Mucosa of descending colon (tissue), 3 donors: Measurements from ENCODE around the gene MRGPRX3. TPM values are rescaled to one million over a fixed set of nuclear protein-coding genes. Genes with fewer than 3 reads are reported as not detected.

Source experiments
- ATAC-seq: fragments of 200-7000 bp; cut with Tn5 transposase; one replicate; pipeline ENCODE4 v1.9.1; 2020; ENCODE audit warnings: mild to moderate bottlenecking, moderate library complexity
- DNase-seq, 3 donors: peaks; one replicate each; pipeline ENCODE4 v3.0.0-alpha.2; 2020
- H3K36me3 ChIP-seq: fragments of 200-600 bp; one replicate; pipeline ENCODE4 v1.8.0; 2021; ENCODE audit warnings: low read depth, mild to moderate bottlenecking
- H3K4me1 ChIP-seq: fragments of 200-600 bp; one replicate; pipeline ENCODE4 v1.8.0; 2021; ENCODE audit warnings: low read depth, mild to moderate bottlenecking
- H3K4me3 ChIP-seq: fragments of 200-600 bp; one replicate; pipeline ENCODE4 v1.8.0; 2021; ENCODE audit warnings: mild to moderate bottlenecking
- H3K9me3 ChIP-seq: fragments of 200-600 bp; one replicate; pipeline ENCODE4 v1.8.0; 2021; ENCODE audit warnings: mild to moderate bottlenecking
- intact Hi-C, 2 donors: fragments of 100-400 bp; cut with DNase I in 1 of 2; cut with micrococcal nuclease in 1 of 2; formaldehyde crosslinking; loops; one replicate each; pipeline versions ENCODE4 v1.11.0 to v1.11.1; 2022; cut with DNase I, micrococcal nuclease
- total RNA-seq, 3 donors: library from RNA; stranded (reverse); fragmentation: NEBNext Ultra II Directional in 2 of 3; extraction: Animal tissue kit (Norgen Biotek cat#: 25700) in 2 of 3; gene quantifications; one replicate each; pipeline versions ENCODE4 v1.2.1 to v1.2.4, GENCODE V29; 2021 to 2023
- TF ChIP-seq, protein P1 (sequence below): fragments of 200-600 bp; IDR thresholded peaks from one replicate; pipeline ENCODE4 v1.8.0; 2022; ENCODE audit warnings: antibody characterized with exemption, mild to moderate bottlenecking
- donor health status: DM: no; HTN: no; CAD: no; lungs with moderate emphysema.
- donor health status: DM: no; HTN: no; CAD: no.
- donor health status: DM: no; HTN: yes; CAD: no.

Gene MRGPRX3
- total RNA-seq, 3 donors from 2014 or later, result 0.17 TPM; not detected in 2

DNA sequence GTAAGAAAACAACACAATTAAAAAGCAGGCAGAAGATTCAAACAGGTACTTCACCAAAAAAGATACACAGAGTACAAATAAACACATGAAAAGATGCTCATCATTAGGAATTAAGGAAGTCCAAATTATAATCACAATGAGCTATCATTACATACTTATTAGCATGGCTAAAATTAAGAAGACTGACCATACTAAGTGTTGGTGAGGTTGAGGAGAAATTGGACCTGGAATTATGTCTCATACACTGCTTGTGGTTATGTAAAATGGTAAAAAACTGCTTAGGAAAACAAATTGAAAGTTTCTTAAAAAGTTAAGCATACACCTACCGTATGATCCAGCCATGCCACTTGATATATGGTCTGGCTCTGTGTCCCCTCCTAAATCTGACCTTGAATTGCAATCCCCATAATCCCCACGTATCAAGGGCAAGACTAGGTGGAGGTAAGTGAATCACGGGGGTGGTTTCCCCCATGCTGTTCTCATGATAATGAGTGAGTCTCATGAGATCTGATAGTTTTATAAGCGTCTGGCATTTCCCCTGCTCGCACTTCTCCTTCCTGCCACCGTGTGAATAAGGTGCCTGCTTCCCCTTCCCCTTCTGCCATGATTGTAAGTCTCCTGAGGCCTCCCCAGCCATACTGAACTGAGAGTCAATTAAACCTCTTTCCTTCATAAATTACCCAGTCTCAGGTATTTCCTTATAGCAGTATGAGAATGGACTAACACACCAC is 31.3 kb upstream of the MRGPRX3 start:
- intact Hi-C loops, result no loop called here
- no peaks in the 10 kb centered on the region for H3K36me3 ChIP-seq
- no peak for DNase-seq
- no peak overlapping the region for H3K4me3 ChIP-seq
- peaks cover 11% of the 10 kb centered on the region for H3K4me1 ChIP-seq
- TF ChIP-seq, protein P1, sequence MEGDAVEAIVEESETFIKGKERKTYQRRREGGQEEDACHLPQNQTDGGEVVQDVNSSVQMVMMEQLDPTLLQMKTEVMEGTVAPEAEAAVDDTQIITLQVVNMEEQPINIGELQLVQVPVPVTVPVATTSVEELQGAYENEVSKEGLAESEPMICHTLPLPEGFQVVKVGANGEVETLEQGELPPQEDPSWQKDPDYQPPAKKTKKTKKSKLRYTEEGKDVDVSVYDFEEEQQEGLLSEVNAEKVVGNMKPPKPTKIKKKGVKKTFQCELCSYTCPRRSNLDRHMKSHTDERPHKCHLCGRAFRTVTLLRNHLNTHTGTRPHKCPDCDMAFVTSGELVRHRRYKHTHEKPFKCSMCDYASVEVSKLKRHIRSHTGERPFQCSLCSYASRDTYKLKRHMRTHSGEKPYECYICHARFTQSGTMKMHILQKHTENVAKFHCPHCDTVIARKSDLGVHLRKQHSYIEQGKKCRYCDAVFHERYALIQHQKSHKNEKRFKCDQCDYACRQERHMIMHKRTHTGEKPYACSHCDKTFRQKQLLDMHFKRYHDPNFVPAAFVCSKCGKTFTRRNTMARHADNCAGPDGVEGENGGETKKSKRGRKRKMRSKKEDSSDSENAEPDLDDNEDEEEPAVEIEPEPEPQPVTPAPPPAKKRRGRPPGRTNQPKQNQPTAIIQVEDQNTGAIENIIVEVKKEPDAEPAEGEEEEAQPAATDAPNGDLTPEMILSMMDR, result no peak
- no peak for ATAC-seq
- H3K9me3 ChIP-seq, result no peaks in the 10 kb centered on the region

DNA sequence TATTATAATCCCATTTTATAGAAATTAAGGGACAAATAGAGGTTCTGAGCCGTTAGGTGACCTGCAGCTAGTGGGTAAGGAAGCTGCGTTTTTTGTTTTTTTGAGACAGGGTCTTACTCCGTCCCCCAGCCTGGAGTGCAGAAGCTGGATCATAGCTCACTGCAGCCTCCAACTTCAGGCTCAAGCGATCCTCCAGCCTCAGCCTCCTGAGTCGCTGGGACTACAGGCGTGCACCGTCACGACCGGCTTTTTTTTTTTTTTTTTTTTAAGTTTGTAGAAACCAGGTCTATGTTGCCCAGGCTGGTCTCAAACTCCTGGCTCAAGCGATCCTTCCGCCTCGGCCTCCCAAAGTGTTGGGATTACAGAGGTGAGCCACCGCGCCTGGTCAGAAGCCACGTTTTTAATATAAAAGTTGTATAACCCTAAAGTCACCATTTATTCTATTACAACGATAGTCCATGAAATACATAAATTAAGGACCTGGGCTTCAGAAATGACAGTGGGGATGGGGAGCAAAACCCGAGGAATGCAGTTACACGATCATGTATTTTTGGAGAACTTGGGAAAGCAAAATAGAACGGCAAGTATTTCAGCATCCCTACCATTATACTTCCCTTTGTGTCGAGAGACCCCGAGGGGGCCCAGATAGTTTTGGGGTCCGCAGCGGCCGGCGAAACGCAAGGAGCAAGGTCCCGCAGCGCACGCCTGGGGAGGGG is 27.1 kb upstream of the MRGPRX3 start:
- no peak for DNase-seq
- TF ChIP-seq, protein P1, result no peak
- H3K4me3 ChIP-seq, result peak overlapping the region; percentile 68
- intact Hi-C loops, result no loop called here
- peaks cover 11% of the 10 kb centered on the region for H3K4me1 ChIP-seq
- H3K9me3 ChIP-seq, result no peaks in the 10 kb centered on the region
- H3K36me3 ChIP-seq, result no peaks in the 10 kb centered on the region
- no peak for ATAC-seq

DNA sequence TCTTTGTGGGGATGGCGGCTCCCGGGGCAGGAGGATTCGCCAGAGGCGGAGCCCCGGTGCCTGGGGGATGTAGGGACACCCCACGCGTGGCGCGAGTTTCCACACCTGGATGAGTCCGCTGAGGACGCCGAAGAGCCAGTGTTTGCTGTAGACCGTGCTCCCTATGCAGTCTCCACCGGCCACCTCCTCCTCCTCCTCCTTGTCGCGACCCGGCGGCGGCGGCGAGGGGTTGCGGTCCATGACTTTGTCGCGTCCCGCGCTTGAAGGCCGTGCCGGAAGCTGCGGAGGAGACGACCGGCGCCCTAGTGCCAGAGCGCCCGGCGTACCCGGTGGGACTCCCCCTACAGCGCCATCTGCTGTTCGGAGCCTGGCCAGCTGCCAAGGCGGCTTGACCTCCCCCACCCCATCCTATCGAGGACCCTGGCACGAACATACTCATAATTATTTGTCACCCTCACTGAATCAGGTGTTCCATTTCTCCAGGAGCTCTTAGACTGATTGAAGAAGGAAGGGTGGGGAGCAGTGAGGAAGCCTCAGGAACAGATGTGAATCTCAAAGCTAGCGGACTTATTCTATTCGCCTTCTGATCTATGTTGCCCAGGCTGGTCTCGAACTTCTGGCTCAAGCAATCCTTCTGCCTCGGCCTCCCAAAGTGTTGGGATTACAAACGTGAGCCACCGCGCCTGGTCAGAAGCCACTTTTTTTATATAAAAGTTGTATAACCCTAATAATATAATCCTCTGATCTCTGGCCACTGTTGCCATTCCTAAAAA is 26.4 kb upstream of the MRGPRX3 start, which contains the start of gene SAAL1:
Gene SAAL1 (minus strand): TSS at position 281 of the 773 bp plus-strand sequence. CDS start 41 bp downstream, at position 240.
- DNase-seq, result peak; percentile 89 to 91 (median 89)
- intact Hi-C loops, result no loop called here
- Histone ChIP-seq H3K4me1 (peaks cover 11% of the 10 kb centered on the region), H3K36me3 (no peaks in the 10 kb centered on the region), H3K9me3 (no peaks in the 10 kb centered on the region), H3K4me3 (peak within 1 kb of the TSS; percentile 68)
- ATAC-seq, result peak; percentile 100
- TF ChIP-seq, protein P1, result peak; percentile 80

DNA sequence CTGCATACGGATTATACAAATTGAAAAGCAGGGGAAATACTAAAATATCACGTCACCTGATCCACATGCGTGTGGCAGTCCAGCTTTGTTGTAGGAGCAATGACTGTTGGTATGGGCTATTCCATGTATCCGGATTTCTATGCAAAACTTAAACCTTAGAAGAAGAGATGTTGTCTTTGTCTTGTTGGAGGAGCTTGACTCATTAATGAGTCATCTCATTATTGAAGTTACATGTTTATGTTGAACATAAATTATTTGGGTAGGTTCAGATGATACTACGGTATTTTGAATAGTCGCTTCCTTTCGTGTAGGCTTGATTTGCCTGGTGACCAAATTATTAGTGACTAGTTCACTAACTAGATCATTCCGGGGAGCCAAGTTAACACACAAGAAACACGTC is 25.7 kb upstream of the MRGPRX3 start:
- ATAC-seq (no peak), DNase-seq (no peak)
- H3K36me3 ChIP-seq, result no peaks in the 10 kb centered on the region
- peaks cover 11% of the 10 kb centered on the region for H3K4me1 ChIP-seq
- TF ChIP-seq, protein P1, result no peak
- H3K4me3 ChIP-seq, result no peak overlapping the region
- intact Hi-C loops, result no loop called here
- H3K9me3 ChIP-seq, result no peaks in the 10 kb centered on the region

DNA sequence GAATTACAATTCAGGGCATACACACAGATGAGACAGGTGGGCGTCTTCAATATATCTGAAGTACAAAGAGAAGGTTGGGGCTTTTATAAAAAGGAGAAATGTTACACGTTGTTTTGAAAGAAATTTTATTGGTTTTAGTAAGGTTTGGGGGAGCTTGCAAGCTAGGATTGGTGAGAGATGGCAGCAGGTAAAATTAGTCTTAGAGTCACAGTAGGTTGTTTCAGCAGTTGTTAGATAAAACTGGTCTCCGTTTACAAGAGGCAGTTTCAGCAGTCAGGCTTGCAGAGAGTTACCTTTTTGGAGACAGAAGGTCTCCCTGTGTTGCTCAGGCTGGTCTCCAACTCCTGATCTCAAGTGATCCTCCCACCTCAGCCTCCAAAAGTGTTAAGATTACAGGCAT is 24.1 kb upstream of the MRGPRX3 start:
- Histone ChIP-seq H3K4me3 (no peak overlapping the region), H3K9me3 (no peaks in the 10 kb centered on the region), H3K36me3 (no peaks in the 10 kb centered on the region), H3K4me1 (peaks cover 11% of the 10 kb centered on the region)
- no peak for DNase-seq
- intact Hi-C loops, result no loop called here
- no peak for ATAC-seq
- TF ChIP-seq, protein P1, result no peak
